ENCODE results near the gene FTH1. TPM values are rescaled to one million over a fixed set of nuclear protein-coding genes. Genes with fewer than 3 reads are reported as not detected.

FTH1 gene
- total and polyA plus RNA-seq, 2 of the 8 experiments (the other 6 are each of a cell fraction or from before 2014, with no cell fraction given), result 1,153 to 1,461 TPM

- TF ChIP-seq ATF3 (IDR thresholded peaks at IDR 0.05; ENCODE audit: insufficient read depth, low read depth, low read length) (no peak), NRF1 (IDR thresholded peaks at IDR 0.05; ENCODE audit: low read depth, low read length) (no peak), POLR2A (IDR thresholded peaks at IDR 0.05; ENCODE audit: control extremely low read depth in 1 of 2, low read depth in 2 of 2, low read length in 2 of 2) (peak in 1 of 2 experiments; percentile 38; a peak in 1 of 3 replicates), BCL11A (IDR thresholded peaks at IDR 0.05; ENCODE audit: low read depth in 2 of 2, low read length in 2 of 2) (no peak), RXRA (IDR thresholded peaks at IDR 0.05; ENCODE audit: insufficient read depth, low read depth, low read length) (no peak), BRCA1 (IDR thresholded peaks at IDR 0.05; ENCODE audit: low read depth, low read length) (no peak)
- TF ChIP-seq, protein P1, sequence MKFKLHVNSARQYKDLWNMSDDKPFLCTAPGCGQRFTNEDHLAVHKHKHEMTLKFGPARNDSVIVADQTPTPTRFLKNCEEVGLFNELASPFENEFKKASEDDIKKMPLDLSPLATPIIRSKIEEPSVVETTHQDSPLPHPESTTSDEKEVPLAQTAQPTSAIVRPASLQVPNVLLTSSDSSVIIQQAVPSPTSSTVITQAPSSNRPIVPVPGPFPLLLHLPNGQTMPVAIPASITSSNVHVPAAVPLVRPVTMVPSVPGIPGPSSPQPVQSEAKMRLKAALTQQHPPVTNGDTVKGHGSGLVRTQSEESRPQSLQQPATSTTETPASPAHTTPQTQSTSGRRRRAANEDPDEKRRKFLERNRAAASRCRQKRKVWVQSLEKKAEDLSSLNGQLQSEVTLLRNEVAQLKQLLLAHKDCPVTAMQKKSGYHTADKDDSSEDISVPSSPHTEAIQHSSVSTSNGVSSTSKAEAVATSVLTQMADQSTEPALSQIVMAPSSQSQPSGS (IDR thresholded peaks at IDR 0.05; ENCODE audit: low read length), result peak; percentile 99
These were observed 18.0 kb downstream of the FTH1 start (continued) for GRCh38 chr11:61949169-61950034.

All from H1 (cell line).